Neural cell (in vitro differentiated cells): ENCODE data around the gene VSIG4. TPM values are rescaled to one million over a fixed set of nuclear protein-coding genes. Genes with fewer than 3 reads are reported as not detected.
"Not testable (repeated sequence)": the region's sequence is repeated elsewhere in the genome, so short reads cannot be mapped to it uniquely, and the experiment has no call there.

Source experiments
- H2AFZ ChIP-seq: fragments of 200-600, 300-800 bp; sonication (generic), shearing (Covaris generic); 2 replicates; pipeline ENCODE4 v1.6.0; 2014; ENCODE audit warnings: low read depth, mild to moderate bottlenecking, antibody characterized with exemption, low read length, moderate library complexity
- H3F3A ChIP-seq: fragments of 200-600 bp; shearing (Covaris generic); 2 replicates; pipeline ENCODE4 v1.6.1; 2016; ENCODE audit warnings: mild to moderate bottlenecking, moderate library complexity, mixed read lengths, antibody characterized with exemption, low read length; ENCODE audit not compliant: insufficient read depth, poor library complexity, severe bottlenecking
- H3K27ac ChIP-seq: fragments of 200-600, 300-800 bp; sonication (generic), shearing (Covaris generic); 2 replicates; pipeline ENCODE4 v1.5.1; 2014; ENCODE audit warnings: mild to moderate bottlenecking, low read length, moderate library complexity
- H3K27me3 ChIP-seq: fragments of 300-800, 200-600 bp; sonication (generic), shearing (Covaris generic); 2 replicates; pipeline ENCODE4 v1.6.0; 2014; ENCODE audit warnings: mild to moderate bottlenecking, low read depth, low read length, moderate library complexity; ENCODE audit not compliant: insufficient read depth
- H3K36me3 ChIP-seq: fragments of 300-800, 200-600 bp; sonication (generic), shearing (Covaris generic); 2 replicates; pipeline ENCODE4 v1.5.1; 2014; ENCODE audit warnings: mild to moderate bottlenecking, antibody characterized with exemption, low read length, moderate library complexity; ENCODE audit not compliant: insufficient read depth
- H3K4me2 ChIP-seq: fragments of 300-800, 200-600 bp; sonication (generic), shearing (Covaris generic); 2 replicates; pipeline ENCODE4 v1.6.0; 2014; ENCODE audit warnings: mild to moderate bottlenecking, low read length
- H3K4me3 ChIP-seq: fragments of 300-800, 200-600 bp; sonication (generic), shearing (Covaris generic); 2 replicates; pipeline ENCODE4 v1.5.1; 2014; ENCODE audit warnings: mild to moderate bottlenecking, low read length, moderate library complexity
- H3K79me2 ChIP-seq: fragments of 200-600 bp; shearing (Covaris generic); replicated peaks from 2 replicates; pipeline ENCODE4 v1.6.0; 2014; ENCODE audit warnings: mild to moderate bottlenecking, low read length, moderate library complexity; ENCODE audit not compliant: insufficient read depth
- H3K9ac ChIP-seq: fragments of 300-800, 200-600 bp; sonication (generic), shearing (Covaris generic); 2 replicates; pipeline ENCODE4 v1.6.1; 2016; ENCODE audit warnings: mild to moderate bottlenecking, low read length, mixed read lengths
- H3K9me2 ChIP-seq: fragments of 200-600 bp; shearing (Covaris generic); 2 replicates; pipeline ENCODE4 v1.6.1; 2016; ENCODE audit warnings: mild to moderate bottlenecking, low read length, mixed read lengths; ENCODE audit not compliant: insufficient read depth
- H3K9me3 ChIP-seq: fragments of 200-600, 300-800 bp; sonication (generic), shearing (Covaris generic); 2 replicates; pipeline ENCODE4 v1.6.1; 2016; ENCODE audit warnings: mild to moderate bottlenecking, mixed run types, low read length, moderate library complexity, mixed read lengths
- H4K20me1 ChIP-seq: fragments of 200-600 bp; shearing (Covaris generic); 2 replicates; pipeline ENCODE4 v1.6.1; 2016; ENCODE audit warnings: mild to moderate bottlenecking, mixed run types; ENCODE audit not compliant: insufficient read depth
- polyA plus RNA-seq: library from polyadenylated mRNA; depleted of rRNA; stranded (reverse); fragments of >200 nt; gene quantifications from 2 replicates; pipeline ENCODE4 v1.2.3, GENCODE V29; 2014

VSIG4 gene
- polyA plus RNA-seq, 1 donor from 2014 or later: not detected

- H3K27me3 ChIP-seq, H3K9me2 ChIP-seq, H3F3A ChIP-seq, H3K27ac ChIP-seq, H3K9me3 ChIP-seq, H3K36me3 ChIP-seq, H4K20me1 ChIP-seq, H2AFZ ChIP-seq, H3K4me3 ChIP-seq, H3K79me2 ChIP-seq, H3K4me2 ChIP-seq, H3K9ac ChIP-seq: not testable (repeated sequence)
Observed at GRCh38 chrX:65975161-65975751, 64.6 kb downstream of the VSIG4 start.

Other genes starting within 250 kb of the VSIG4 start
- gene HEPH, start 124.2 kb upstream of the VSIG4 start, polyA plus RNA-seq: 8.7 and 11.6 TPM in 2 replicates